Measurements from ENCODE around the gene FBXO31.

- TF ChIP-seq CTCF (conservative IDR thresholded peaks at IDR 0.05) (no peak), EZH2 (IDR thresholded peaks at IDR 0.05; ENCODE audit: low read depth) (no peak)
Observed at GRCh38 chr16:87338155-87338765, 45.3 kb downstream of the FBXO31 start.

Data from PC-9 (cell line).